Measurements from ENCODE around the gene GSX1.
"Not testable (repeated sequence)": the region's sequence is repeated elsewhere in the genome, so short reads cannot be mapped to it uniquely, and the experiment has no call there.

Gene GSX1

GRCh38 chr13:27792393-27793218, at the start of gene GSX1:
Gene GSX1 (plus strand): TSS chr13:27792483. CDS start chr13:27792691, 208 bp downstream.
- no peak for FAIRE-seq

GRCh38 chr13:27744801-27745200, 47.5 kb upstream of the GSX1 start:
- no peak for DNase-seq (ENCODE audit: extremely low spot score, insufficient read length, low read depth)
- no peak for FAIRE-seq

More at GRCh38 chr13:27792393-27793218, at the start of gene GSX1:
- DNase-seq (ENCODE audit: extremely low spot score, insufficient read length, low read depth), result no peak

- DNase-seq (ENCODE audit: extremely low spot score, insufficient read length, low read depth), result no peak
- FAIRE-seq, result no peak
These were observed 47.0 kb upstream of the GSX1 start for GRCh38 chr13:27745301-27745700.

- not testable (repeated sequence) for FAIRE-seq; DNase-seq (ENCODE audit: extremely low spot score, insufficient read length, low read depth)
These were observed 44.1 kb upstream of the GSX1 start for GRCh38 chr13:27748143-27748542.

GRCh38 chr13:27751953-27752532, 40.2 kb upstream of the GSX1 start:
- no peak for DNase-seq (ENCODE audit: extremely low spot score, insufficient read length, low read depth)
- FAIRE-seq, result no peak

GRCh38 chr13:27765650-27766049, 26.6 kb upstream of the GSX1 start:
- FAIRE-seq (no peak), DNase-seq (ENCODE audit: extremely low spot score, insufficient read length, low read depth) (no peak)

GRCh38 chr13:27770809-27771208, 21.5 kb upstream of the GSX1 start:
- no peak for DNase-seq (ENCODE audit: extremely low spot score, insufficient read length, low read depth)
- peak; percentile 87 for FAIRE-seq

- DNase-seq (ENCODE audit: extremely low spot score, insufficient read length, low read depth) (no peak), FAIRE-seq (no peak)
These were observed 19.4 kb upstream of the GSX1 start for GRCh38 chr13:27772651-27773425.

- DNase-seq (ENCODE audit: extremely low spot score, insufficient read length, low read depth), result no peak
- peak; percentile 58 for FAIRE-seq
These were observed 18.1 kb upstream of the GSX1 start for GRCh38 chr13:27774169-27774568.

GRCh38 chr13:27774651-27775050, 17.6 kb upstream of the GSX1 start:
- DNase-seq (ENCODE audit: extremely low spot score, insufficient read length, low read depth), result no peak
- no peak for FAIRE-seq

- no peak for DNase-seq (ENCODE audit: extremely low spot score, insufficient read length, low read depth)
- no peak for FAIRE-seq
These were observed 16.3 kb upstream of the GSX1 start for GRCh38 chr13:27775943-27776342.

GRCh38 chr13:27782151-27782550, 10.1 kb upstream of the GSX1 start:
- DNase-seq (ENCODE audit: extremely low spot score, insufficient read length, low read depth) (no peak), FAIRE-seq (no peak)

GRCh38 chr13:27783111-27783510, 9.2 kb upstream of the GSX1 start:
- DNase-seq (ENCODE audit: extremely low spot score, insufficient read length, low read depth) (no peak), FAIRE-seq (no peak)

- FAIRE-seq (no peak), DNase-seq (ENCODE audit: extremely low spot score, insufficient read length, low read depth) (no peak)
These were observed 4.0 kb upstream of the GSX1 start for GRCh38 chr13:27788271-27788670.

- no peak for DNase-seq (ENCODE audit: extremely low spot score, insufficient read length, low read depth)
- no peak for FAIRE-seq
These were observed 3.2 kb upstream of the GSX1 start for GRCh38 chr13:27789153-27789494.

- DNase-seq (ENCODE audit: extremely low spot score, insufficient read length, low read depth) (no peak), FAIRE-seq (no peak)
These were observed 2.6 kb upstream of the GSX1 start for GRCh38 chr13:27789495-27790303.

GRCh38 chr13:27790523-27790922, 1.8 kb upstream of the GSX1 start:
- no peak for FAIRE-seq
- DNase-seq (ENCODE audit: extremely low spot score, insufficient read length, low read depth), result no peak

- no peak for DNase-seq (ENCODE audit: extremely low spot score, insufficient read length, low read depth)
- no peak for FAIRE-seq
These were observed 960 bp upstream of the GSX1 start for GRCh38 chr13:27791146-27791900.

GRCh38 chr13:27791901-27792392, 336 bp upstream of the GSX1 start:
- no peak for FAIRE-seq

More at GRCh38 chr13:27791901-27792392, 336 bp upstream of the GSX1 start:
- DNase-seq (ENCODE audit: extremely low spot score, insufficient read length, low read depth), result no peak
